Loucy (cell line): Measurements from ENCODE around the gene BAIAP2L1.

Experiments used
- EZH2phosphoT487 ChIP-seq: fragments of 200-600 bp; IDR thresholded peaks from 2 replicates; pipeline ENCODE4 v1.6.1; 2018; ENCODE audit warnings: antibody characterized with exemption, mild to moderate bottlenecking, moderate library complexity, borderline replicate concordance
- TF ChIP-seq, protein P1 (sequence below): fragments of 200-600 bp; sonication (generic); conservative IDR thresholded peaks from 2 replicates; pipeline ENCODE4 v1.5.1; 2014; ENCODE audit warnings: mild to moderate bottlenecking, antibody characterized with exemption, low read length

DNA sequence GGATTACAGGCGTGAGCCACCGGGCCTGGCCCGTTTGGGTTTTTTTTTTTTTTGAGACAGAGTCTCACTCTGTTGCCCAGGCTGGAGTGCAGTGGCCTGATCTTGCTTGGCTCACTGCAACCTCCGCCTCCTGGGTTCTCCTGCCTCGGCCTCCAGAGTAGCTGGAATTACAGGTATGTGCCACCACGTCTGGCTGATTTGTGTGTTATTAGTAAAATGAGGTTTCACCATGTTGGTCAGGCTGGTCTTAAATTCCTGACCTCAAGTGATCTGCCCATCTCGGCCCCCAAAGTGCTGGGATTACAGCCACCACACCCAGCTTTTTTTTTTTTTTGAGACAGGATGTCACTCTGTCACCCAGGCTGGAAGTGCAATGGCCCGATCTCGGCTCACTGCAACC lies 5.9 kb upstream of the BAIAP2L1 start:
- TF ChIP-seq, protein P1, sequence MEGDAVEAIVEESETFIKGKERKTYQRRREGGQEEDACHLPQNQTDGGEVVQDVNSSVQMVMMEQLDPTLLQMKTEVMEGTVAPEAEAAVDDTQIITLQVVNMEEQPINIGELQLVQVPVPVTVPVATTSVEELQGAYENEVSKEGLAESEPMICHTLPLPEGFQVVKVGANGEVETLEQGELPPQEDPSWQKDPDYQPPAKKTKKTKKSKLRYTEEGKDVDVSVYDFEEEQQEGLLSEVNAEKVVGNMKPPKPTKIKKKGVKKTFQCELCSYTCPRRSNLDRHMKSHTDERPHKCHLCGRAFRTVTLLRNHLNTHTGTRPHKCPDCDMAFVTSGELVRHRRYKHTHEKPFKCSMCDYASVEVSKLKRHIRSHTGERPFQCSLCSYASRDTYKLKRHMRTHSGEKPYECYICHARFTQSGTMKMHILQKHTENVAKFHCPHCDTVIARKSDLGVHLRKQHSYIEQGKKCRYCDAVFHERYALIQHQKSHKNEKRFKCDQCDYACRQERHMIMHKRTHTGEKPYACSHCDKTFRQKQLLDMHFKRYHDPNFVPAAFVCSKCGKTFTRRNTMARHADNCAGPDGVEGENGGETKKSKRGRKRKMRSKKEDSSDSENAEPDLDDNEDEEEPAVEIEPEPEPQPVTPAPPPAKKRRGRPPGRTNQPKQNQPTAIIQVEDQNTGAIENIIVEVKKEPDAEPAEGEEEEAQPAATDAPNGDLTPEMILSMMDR = no peak
- TF ChIP-seq EZH2phosphoT487 = no peak
